Endodermal cell (in vitro differentiated cells): Measurements from ENCODE around the gene MYF6. TPM values are rescaled to one million over a fixed set of nuclear protein-coding genes. Genes with fewer than 3 reads are reported as not detected.

Experiments used
- DNase-seq: peaks from one replicate; pipeline ENCODE4 v3.0.0-alpha.2; 2017
- H3K27ac ChIP-seq: 2 replicates; pipeline ENCODE4 v1.5.1; 2013; ENCODE audit warnings: mild to moderate bottlenecking, low read depth, low read length, moderate library complexity
- H3K27me3 ChIP-seq: 2 replicates; pipeline ENCODE4 v1.6.1; 2013; ENCODE audit warnings: mild to moderate bottlenecking, low read length, moderate library complexity; ENCODE audit not compliant: insufficient read depth, control insufficient read depth, poor library complexity, severe bottlenecking
- H3K36me3 ChIP-seq: 2 replicates; pipeline ENCODE4 v1.7.0; 2013; ENCODE audit warnings: mild to moderate bottlenecking, low read length, moderate library complexity; ENCODE audit not compliant: control insufficient read depth, insufficient read depth
- H3K4me1 ChIP-seq: one replicate; pipeline ENCODE4 v1.7.0; 2013; ENCODE audit warnings: low read length; ENCODE audit not compliant: control insufficient read depth, insufficient read depth
- H3K4me3 ChIP-seq: 2 replicates; pipeline ENCODE4 v1.5.1; 2013; ENCODE audit warnings: mild to moderate bottlenecking, low read length, moderate library complexity
- H3K9ac ChIP-seq: 2 replicates; pipeline ENCODE4 v1.6.1; 2013; ENCODE audit warnings: mild to moderate bottlenecking, low read length, moderate library complexity; ENCODE audit not compliant: poor library complexity, severe bottlenecking; ENCODE audit errors: extremely low read depth
- H3K9me3 ChIP-seq: 2 replicates; pipeline ENCODE4 v1.6.1; 2013; ENCODE audit warnings: mild to moderate bottlenecking, low read length, moderate library complexity; ENCODE audit not compliant: control insufficient read depth
- H3K27ac Mint-ChIP-seq: 2 replicates; pipeline ENCODE4 v1.8.0; 2020; ENCODE audit warnings: mixed read lengths
- H3K27me3 Mint-ChIP-seq: 2 replicates; pipeline ENCODE4 v1.8.0; 2021; ENCODE audit warnings: mild to moderate bottlenecking, mixed read lengths; ENCODE audit not compliant: insufficient read depth
- H3K36me3 Mint-ChIP-seq: 2 replicates; pipeline ENCODE4 v1.8.0; 2020; ENCODE audit warnings: low read depth, mixed read lengths
- H3K4me1 Mint-ChIP-seq: 2 replicates; pipeline ENCODE4 v1.8.0; 2020; ENCODE audit warnings: mixed read lengths
- H3K4me3 Mint-ChIP-seq: 2 replicates; pipeline ENCODE4 v1.8.0; 2020; ENCODE audit warnings: mild to moderate bottlenecking, moderate library complexity, mixed read lengths
- H3K9me3 Mint-ChIP-seq: 2 replicates; pipeline ENCODE4 v1.8.0; 2020; ENCODE audit warnings: mild to moderate bottlenecking, mixed read lengths
- WGBS, 2 experiments: methylation state at CpG; one replicate each; pipeline versions ENCODE4 v1.1.5 to v1.1.7; 2013; ENCODE audit warnings: missing lambda C conversion rate in 2 of 2, mixed read lengths in 1 of 2; ENCODE audit not compliant: insufficient coverage in 1 of 2, insufficient read length in 1 of 2; 5-methylcytosine and 5-hydroxymethylcytosine counted together
- total RNA-seq, 2 donors: library from RNA; stranded (reverse); fragmentation: NEBNext Ultra II Directional in 1 of 2; extraction: Animal tissue kit (Norgen Biotek cat#: 25700) in 1 of 2; gene quantifications; 2 replicates in 1 of 2; 3 replicates in 1 of 2; pipeline ENCODE4 v1.2.1, GENCODE V29; 2021
- TF ChIP-seq, protein P1 (sequence below): fragments of 200-600 bp; sonication (generic); conservative IDR thresholded peaks from 2 replicates; pipeline ENCODE4 v1.5.0; 2021; ENCODE audit warnings: antibody characterized with exemption, mild to moderate bottlenecking

MYF6 gene
- total RNA-seq, 2 donors from 2014 or later: 0.38 TPM; not detected in 1

DNA sequence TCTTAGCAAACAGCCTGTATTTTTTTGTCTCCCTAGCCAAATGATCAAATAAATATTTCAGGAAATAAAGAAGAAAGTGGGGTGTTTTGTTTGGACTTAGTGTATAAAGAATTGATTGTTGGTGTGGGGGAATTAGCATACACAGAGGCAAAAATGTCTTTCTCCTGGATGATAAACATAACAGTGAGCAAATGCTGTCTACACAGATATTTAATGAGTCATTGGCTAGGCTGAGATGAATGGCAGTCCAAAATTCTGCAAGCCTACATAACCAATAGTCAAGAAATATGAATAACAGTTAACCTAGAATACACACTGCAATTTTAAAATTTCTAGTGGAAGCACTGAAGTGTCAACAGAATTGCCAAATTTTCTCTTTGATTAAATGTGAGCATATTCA lies 45.0 kb downstream of the MYF6 start:
- TF ChIP-seq, protein P1, sequence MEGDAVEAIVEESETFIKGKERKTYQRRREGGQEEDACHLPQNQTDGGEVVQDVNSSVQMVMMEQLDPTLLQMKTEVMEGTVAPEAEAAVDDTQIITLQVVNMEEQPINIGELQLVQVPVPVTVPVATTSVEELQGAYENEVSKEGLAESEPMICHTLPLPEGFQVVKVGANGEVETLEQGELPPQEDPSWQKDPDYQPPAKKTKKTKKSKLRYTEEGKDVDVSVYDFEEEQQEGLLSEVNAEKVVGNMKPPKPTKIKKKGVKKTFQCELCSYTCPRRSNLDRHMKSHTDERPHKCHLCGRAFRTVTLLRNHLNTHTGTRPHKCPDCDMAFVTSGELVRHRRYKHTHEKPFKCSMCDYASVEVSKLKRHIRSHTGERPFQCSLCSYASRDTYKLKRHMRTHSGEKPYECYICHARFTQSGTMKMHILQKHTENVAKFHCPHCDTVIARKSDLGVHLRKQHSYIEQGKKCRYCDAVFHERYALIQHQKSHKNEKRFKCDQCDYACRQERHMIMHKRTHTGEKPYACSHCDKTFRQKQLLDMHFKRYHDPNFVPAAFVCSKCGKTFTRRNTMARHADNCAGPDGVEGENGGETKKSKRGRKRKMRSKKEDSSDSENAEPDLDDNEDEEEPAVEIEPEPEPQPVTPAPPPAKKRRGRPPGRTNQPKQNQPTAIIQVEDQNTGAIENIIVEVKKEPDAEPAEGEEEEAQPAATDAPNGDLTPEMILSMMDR: no peak
- H3K27ac Mint-ChIP-seq: no peak overlapping the region

DNA sequence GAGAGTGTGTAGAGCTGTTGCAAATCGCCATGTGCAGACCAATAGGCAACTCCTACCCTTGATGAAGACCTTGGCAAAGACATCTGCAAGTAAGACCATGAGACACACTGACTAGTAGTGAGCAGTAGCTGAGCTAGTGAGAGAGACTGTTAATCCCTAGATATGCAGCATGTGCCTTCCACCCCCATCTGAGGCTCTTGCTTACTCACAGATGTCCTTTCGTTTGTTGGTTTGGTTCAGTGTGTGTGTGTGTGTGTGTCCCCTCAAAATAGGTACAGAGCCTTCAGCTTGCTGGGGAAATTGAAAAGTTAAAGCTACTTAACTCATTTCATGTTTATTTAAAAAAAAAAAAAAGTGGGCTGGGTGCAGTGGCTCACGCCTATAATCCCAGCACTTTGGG lies 46.8 kb downstream of the MYF6 start:
- Histone ChIP-seq H3K4me3 (no peak overlapping the region), H3K27ac (no peak overlapping the region), H3K9me3 (no peaks in the 10 kb centered on the region), H3K27me3 (no peaks in the 10 kb centered on the region), H3K4me1 (no peaks in the 10 kb centered on the region), H3K36me3 (no peaks in the 10 kb centered on the region), H3K9ac (no peak overlapping the region)
- Mint-ChIP-seq H3K27me3 (no peaks in the 10 kb centered on the region), H3K4me3 (no peak overlapping the region), H3K36me3 (peaks cover 4% of the 10 kb centered on the region), H3K27ac (no peak overlapping the region), H3K9me3 (no peaks in the 10 kb centered on the region), H3K4me1 (no peaks in the 10 kb centered on the region)
- no peak for DNase-seq
- WGBS, 2 experiments: 80 to 87% methylated on average over 1 of the region's 3 CpGs
- TF ChIP-seq, protein P1: no peak

More for the DNA sequence above, 45.0 kb downstream of the MYF6 start:
- H3K9ac ChIP-seq: no peak overlapping the region
- H3K4me1 Mint-ChIP-seq: no peaks in the 10 kb centered on the region
- no peaks in the 10 kb centered on the region for H3K27me3 ChIP-seq
- no peak overlapping the region for H3K4me3 ChIP-seq
- no peak overlapping the region for H3K27ac ChIP-seq
- H3K9me3 ChIP-seq: no peaks in the 10 kb centered on the region
- H3K27me3 Mint-ChIP-seq: no peaks in the 10 kb centered on the region
- H3K4me3 Mint-ChIP-seq: no peak overlapping the region
- H3K4me1 ChIP-seq: no peaks in the 10 kb centered on the region
- DNase-seq: no peak
- H3K36me3 ChIP-seq: no peaks in the 10 kb centered on the region
- peaks cover 4% of the 10 kb centered on the region for H3K36me3 Mint-ChIP-seq
- H3K9me3 Mint-ChIP-seq: no peaks in the 10 kb centered on the region

DNA sequence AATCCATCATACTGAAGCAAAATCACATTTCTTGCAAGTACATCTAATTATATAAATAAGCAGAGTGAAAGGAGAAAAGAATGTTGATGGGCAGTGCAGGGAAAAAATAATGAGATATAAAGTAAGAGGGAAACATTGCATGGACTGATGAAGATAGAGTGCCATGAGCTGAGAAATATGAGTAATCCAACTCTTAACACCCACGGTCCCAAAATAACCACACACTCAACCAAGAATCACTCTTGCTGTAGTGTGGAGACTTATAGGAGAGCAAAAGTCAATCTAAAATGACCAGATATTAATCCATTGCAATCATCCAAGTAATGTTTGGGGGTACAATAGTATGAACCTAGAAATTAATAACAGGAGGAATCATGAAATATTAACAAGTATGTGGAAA lies 49.4 kb downstream of the MYF6 start:
- H3K4me1 Mint-ChIP-seq: peaks cover 5% of the 10 kb centered on the region
- Histone ChIP-seq H3K4me3 (no peak overlapping the region), H3K27me3 (no peaks in the 10 kb centered on the region), H3K4me1 (no peaks in the 10 kb centered on the region), H3K9me3 (no peaks in the 10 kb centered on the region), H3K27ac (no peak overlapping the region), H3K36me3 (no peaks in the 10 kb centered on the region), H3K9ac (no peak overlapping the region)
- no peaks in the 10 kb centered on the region for H3K9me3 Mint-ChIP-seq
- no peak overlapping the region for H3K4me3 Mint-ChIP-seq
- no peak overlapping the region for H3K27ac Mint-ChIP-seq
- no CpG with 5 or more reads among the region's 1 CpG for WGBS, 2 experiments
- peaks cover 1% of the 10 kb centered on the region for H3K36me3 Mint-ChIP-seq
- no peak for DNase-seq
- H3K27me3 Mint-ChIP-seq: no peaks in the 10 kb centered on the region
- TF ChIP-seq, protein P1: no peak

Other genes starting within 250 kb of the MYF6 start
- gene MYF5, start 9.3 kb downstream of the MYF6 start, total RNA-seq: not detected
- gene LIN7A, start 230.3 kb downstream of the MYF6 start, total RNA-seq: 10 to 100 TPM; 19.3 to 27.2 TPM